Stimulated activated CD4-positive, alpha-beta T cell treated with anti-CD3 and anti-CD28 coated beads, Interleukin-2, amount 100 ng/mL, for 24 hours (primary cell): ENCODE data around the gene FCRLB.
"Not testable (repeated sequence)": the region's sequence is repeated elsewhere in the genome, so short reads cannot be mapped to it uniquely, and the experiment has no call there.

Experiments
- DNase-seq, 2 donors: peaks; one replicate each; pipeline ENCODE4 v3.0.0-alpha.2; 2020

Gene FCRLB

GRCh38 chr1:161743231-161743630 is 21.9 kb downstream of the FCRLB start:
- DNase-seq: no peak

GRCh38 chr1:161747801-161748200 is 26.5 kb downstream of the FCRLB start:
- DNase-seq: no peak

- DNase-seq: peak; percentile 88
Observed at GRCh38 chr1:161749509-161750407, 28.4 kb downstream of the FCRLB start, which contains the start of gene DUSP12. DUSP12 (plus strand) TSS chr1:161749786; CDS start chr1:161749802, 16 bp downstream.

GRCh38 chr1:161763522-161764098 is 42.3 kb downstream of the FCRLB start:
- peak; percentile 33 to 54 for DNase-seq

GRCh38 chr1:161766102-161766981 is 45.0 kb downstream of the FCRLB start, which contains the start of gene ATF6:
ATF6 (plus strand) TSS chr1:161766320; CDS start chr1:161766361, 41 bp downstream.
- DNase-seq: peak; percentile 78 to 84

- DNase-seq: no peak
Observed at GRCh38 chr1:161768461-161768860, 47.1 kb downstream of the FCRLB start.

GRCh38 chr1:161768986-161769672 is 47.8 kb downstream of the FCRLB start:
- no peak for DNase-seq

GRCh38 chr1:161769673-161770045 is 48.3 kb downstream of the FCRLB start:
- DNase-seq: not testable (repeated sequence)

GRCh38 chr1:161770250-161770649 is 48.9 kb downstream of the FCRLB start:
- no peak for DNase-seq

GRCh38 chr1:161771161-161771560 is 49.8 kb downstream of the FCRLB start:
- no peak for DNase-seq

- DNase-seq: no peak
Observed at GRCh38 chr1:161771973-161772372, 50.6 kb downstream of the FCRLB start.

GRCh38 chr1:161772397-161772796 is 51.1 kb downstream of the FCRLB start:
- no peak for DNase-seq

- no peak for DNase-seq
Observed at GRCh38 chr1:161773791-161774190, 52.4 kb downstream of the FCRLB start.

GRCh38 chr1:161777261-161777660 is 55.9 kb downstream of the FCRLB start:
- DNase-seq: no peak
